Activated naive CD4-positive, alpha-beta T cell treated with anti-CD3 and anti-CD28 coated beads, Interleukin-2, amount 50 U/mL, for 16 hours (primary cell): Measurements from ENCODE around the gene HEXIM1.

Source experiments
- DNase-seq: peaks from one replicate; pipeline ENCODE4 v3.0.0-alpha.2; 2020

The HEXIM1 gene

GRCh38 chr17:45175759-45176115 is 27.5 kb downstream of the HEXIM1 start:
- DNase-seq = no peak

GRCh38 chr17:45177563-45177962 is 29.3 kb downstream of the HEXIM1 start:
- no peak for DNase-seq

GRCh38 chr17:45184144-45184543 is 35.9 kb downstream of the HEXIM1 start:
- no peak for DNase-seq

GRCh38 chr17:45186801-45187354 is 38.6 kb downstream of the HEXIM1 start:
- DNase-seq = no peak

- no peak for DNase-seq
Measured at GRCh38 chr17:45189009-45189408, 40.7 kb downstream of the HEXIM1 start.

- DNase-seq = no peak
Measured at GRCh38 chr17:45190503-45191255, 42.4 kb downstream of the HEXIM1 start.

- no peak for DNase-seq
Measured at GRCh38 chr17:45195424-45195823, 47.1 kb downstream of the HEXIM1 start.

- no peak for DNase-seq
Measured at GRCh38 chr17:45197108-45197507, 48.8 kb downstream of the HEXIM1 start.

GRCh38 chr17:45197555-45198334 is 49.5 kb downstream of the HEXIM1 start:
- peak; percentile 90 for DNase-seq

- no peak for DNase-seq
Measured at GRCh38 chr17:45200701-45201100, 52.4 kb downstream of the HEXIM1 start.

- DNase-seq = no peak
Measured at GRCh38 chr17:45201457-45201856, 53.2 kb downstream of the HEXIM1 start.
